Activated naive CD4-positive, alpha-beta T cell treated with anti-CD3 and anti-CD28 coated beads for 36 hours (primary cell): Measurements from ENCODE around the gene NHS. TPM values are rescaled to one million over a fixed set of nuclear protein-coding genes. Genes with fewer than 3 reads are reported as not detected.

Experiments
- CTCF ChIA-PET: fragments of 350-600 bp; sonication (Branson Sonifier 250); formaldehyde crosslinking; loops from one replicate; lab custom pipeline; 2021; ENCODE audit warnings: antibody characterized with exemption; lab: Charles Lee
- DNase-seq: peaks from one replicate; pipeline ENCODE4 v3.0.0-alpha.2; 2020
- H3K27ac Mint-ChIP-seq: one replicate; pipeline ENCODE4 v1.8.0; 2021; ENCODE audit warnings: mild to moderate bottlenecking, mixed read lengths
- H3K27me3 Mint-ChIP-seq: one replicate; pipeline ENCODE4 v1.8.0; 2021; ENCODE audit warnings: low read depth, mixed read lengths
- H3K36me3 Mint-ChIP-seq: one replicate; pipeline ENCODE4 v1.8.0; 2021; ENCODE audit warnings: low read depth, mixed read lengths
- H3K4me1 Mint-ChIP-seq: one replicate; pipeline ENCODE4 v1.8.0; 2021; ENCODE audit warnings: low read depth, mixed read lengths
- H3K4me3 Mint-ChIP-seq: one replicate; pipeline ENCODE4 v1.8.0; 2021; ENCODE audit warnings: mild to moderate bottlenecking, moderate library complexity, mixed read lengths
- H3K9me3 Mint-ChIP-seq: one replicate; pipeline ENCODE4 v1.8.0; 2021; ENCODE audit warnings: mixed read lengths
- intact Hi-C: fragments of 100-400 bp; cut with micrococcal nuclease; formaldehyde crosslinking; loops from one replicate; pipeline ENCODE4 v1.15.1; 2023
- total RNA-seq, 2 experiments: library from RNA; stranded (reverse); gene quantifications; one replicate each; pipeline ENCODE4 v1.2.3, GENCODE V29; 2021

NHS gene
- total RNA-seq, 2 experiments from 2014 or later: 7.8 to 8.9 TPM

- DNase-seq: peak; percentile 26
- Mint-ChIP-seq H3K4me3 (peak overlapping the region; percentile 88), H3K27ac (peak overlapping the region; percentile 91), H3K9me3 (no peaks in the 10 kb centered on the region), H3K4me1 (peaks cover 21% of the 10 kb centered on the region), H3K36me3 (no peaks in the 10 kb centered on the region), H3K27me3 (no peaks in the 10 kb centered on the region)
- CTCF ChIA-PET: interaction anchor here (0.8 kb wide), 1 partner anchor 120 kb away, joined by 3 read pairs; no protein-coding TSS in a partner anchor
- intact Hi-C loops: loop anchor here (2.0 to 10.0 kb wide), 4 partner anchors 65 to 1131 kb away; partner anchors contain the start of gene NHS
These were observed 280.4 kb downstream of the NHS start for GRCh38 chrX:17655211-17656034.

- Mint-ChIP-seq H3K27ac (peak overlapping the region; percentile 87), H3K4me1 (peaks cover 21% of the 10 kb centered on the region), H3K4me3 (peak overlapping the region; percentile 88), H3K36me3 (no peaks in the 10 kb centered on the region), H3K9me3 (no peaks in the 10 kb centered on the region), H3K27me3 (no peaks in the 10 kb centered on the region)
- CTCF ChIA-PET: interaction anchor here (0.8 kb wide), 1 partner anchor 120 kb away, joined by 3 read pairs; no protein-coding TSS in a partner anchor
- intact Hi-C loops: loop anchor here (5.0 to 10.0 kb wide), 2 partner anchors 279 to 1131 kb away; partner anchors contain the start of gene NHS
- DNase-seq: peak; percentile 21
These were observed 281.0 kb downstream of the NHS start for GRCh38 chrX:17656035-17656418.

- peaks cover 21% of the 10 kb centered on the region for H3K4me1 Mint-ChIP-seq
- H3K27ac Mint-ChIP-seq: peak overlapping the region; percentile 82
- H3K36me3 Mint-ChIP-seq: no peaks in the 10 kb centered on the region
- intact Hi-C loops: loop anchor here (5.0 to 10.0 kb wide), 2 partner anchors 279 to 1132 kb away; partner anchors contain the start of gene NHS
- H3K9me3 Mint-ChIP-seq: no peaks in the 10 kb centered on the region
- CTCF ChIA-PET: no interaction called here
- H3K4me3 Mint-ChIP-seq: peak overlapping the region; percentile 71
- DNase-seq: no peak
- H3K27me3 Mint-ChIP-seq: no peaks in the 10 kb centered on the region
These were observed 281.6 kb downstream of the NHS start for GRCh38 chrX:17656556-17656955.

GRCh38 chrX:17662391-17662790 is 287.4 kb downstream of the NHS start:
- no peak for DNase-seq

GRCh38 chrX:17668929-17669328 is 293.9 kb downstream of the NHS start:
- Mint-ChIP-seq H3K27me3 (no peaks in the 10 kb centered on the region), H3K36me3 (peaks cover 6% of the 10 kb centered on the region), H3K9me3 (no peaks in the 10 kb centered on the region), H3K4me1 (peaks cover 24% of the 10 kb centered on the region), H3K27ac (peak overlapping the region; percentile 87), H3K4me3 (no peak overlapping the region)
- peak; percentile 10 for DNase-seq
- CTCF ChIA-PET: no interaction called here
- intact Hi-C loops: loop anchor here (1.0 to 5.0 kb wide), 2 partner anchors 15 to 132 kb away; no protein-coding TSS in a partner anchor

More at GRCh38 chrX:17662391-17662790, 287.4 kb downstream of the NHS start:
- Mint-ChIP-seq H3K4me1 (peaks cover 4% of the 10 kb centered on the region), H3K36me3 (no peaks in the 10 kb centered on the region), H3K27ac (no peak overlapping the region), H3K9me3 (no peaks in the 10 kb centered on the region), H3K27me3 (no peaks in the 10 kb centered on the region), H3K4me3 (no peak overlapping the region)
- CTCF ChIA-PET: no interaction called here
- intact Hi-C loops: no loop called here

- Mint-ChIP-seq H3K27ac (peak overlapping the region; percentile 87), H3K36me3 (peaks cover 6% of the 10 kb centered on the region), H3K9me3 (no peaks in the 10 kb centered on the region), H3K4me3 (no peak overlapping the region), H3K4me1 (peaks cover 24% of the 10 kb centered on the region), H3K27me3 (no peaks in the 10 kb centered on the region)
- no peak for DNase-seq
- intact Hi-C loops: loop anchor here (1.0 to 5.0 kb wide), 2 partner anchors 15 to 132 kb away; no protein-coding TSS in a partner anchor
- CTCF ChIA-PET: interaction anchor here (0.8 kb wide), 1 partner anchor 13 kb away, joined by 3 read pairs; no protein-coding TSS in a partner anchor
These were observed 294.5 kb downstream of the NHS start for GRCh38 chrX:17669458-17669857.

GRCh38 chrX:17669891-17670290 is 294.9 kb downstream of the NHS start:
- Mint-ChIP-seq H3K27ac (no peak overlapping the region), H3K4me1 (peaks cover 27% of the 10 kb centered on the region), H3K36me3 (peaks cover 7% of the 10 kb centered on the region), H3K4me3 (no peak overlapping the region), H3K27me3 (no peaks in the 10 kb centered on the region), H3K9me3 (no peaks in the 10 kb centered on the region)
- no peak for DNase-seq
- CTCF ChIA-PET: interaction anchor here (0.8 kb wide), 1 partner anchor 13 kb away, joined by 3 read pairs; no protein-coding TSS in a partner anchor
- intact Hi-C loops: loop anchor here (1.0 to 5.0 kb wide), 2 partner anchors 16 to 133 kb away; no protein-coding TSS in a partner anchor

GRCh38 chrX:17670874-17671273 is 295.9 kb downstream of the NHS start:
- CTCF ChIA-PET: no interaction called here
- H3K36me3 Mint-ChIP-seq: peaks cover 7% of the 10 kb centered on the region
- no peaks in the 10 kb centered on the region for H3K9me3 Mint-ChIP-seq
- H3K4me3 Mint-ChIP-seq: no peak overlapping the region
- intact Hi-C loops: no loop called here
- no peaks in the 10 kb centered on the region for H3K27me3 Mint-ChIP-seq
- peaks cover 27% of the 10 kb centered on the region for H3K4me1 Mint-ChIP-seq
- H3K27ac Mint-ChIP-seq: no peak overlapping the region
- no peak for DNase-seq

- Mint-ChIP-seq H3K27me3 (no peaks in the 10 kb centered on the region), H3K27ac (no peak overlapping the region), H3K4me1 (peaks cover 15% of the 10 kb centered on the region), H3K4me3 (no peak overlapping the region), H3K9me3 (no peaks in the 10 kb centered on the region), H3K36me3 (peaks cover 6% of the 10 kb centered on the region)
- intact Hi-C loops: no loop called here
- CTCF ChIA-PET: no interaction called here
- DNase-seq: no peak
These were observed 299.6 kb downstream of the NHS start for GRCh38 chrX:17674601-17675000.

GRCh38 chrX:17679261-17679660 is 304.3 kb downstream of the NHS start:
- H3K4me3 Mint-ChIP-seq: no peak overlapping the region
- peaks cover 34% of the 10 kb centered on the region for H3K4me1 Mint-ChIP-seq
- H3K27ac Mint-ChIP-seq: no peak overlapping the region
- no peak for DNase-seq
- H3K36me3 Mint-ChIP-seq: peaks cover 2% of the 10 kb centered on the region
- intact Hi-C loops: no loop called here
- CTCF ChIA-PET: no interaction called here
- H3K27me3 Mint-ChIP-seq: no peaks in the 10 kb centered on the region
- H3K9me3 Mint-ChIP-seq: no peaks in the 10 kb centered on the region

GRCh38 chrX:17679820-17680219 is 304.8 kb downstream of the NHS start:
- intact Hi-C loops: no loop called here
- H3K27ac Mint-ChIP-seq: no peak overlapping the region
- no peak overlapping the region for H3K4me3 Mint-ChIP-seq
- CTCF ChIA-PET: interaction anchor here (0.6 kb wide), 1 partner anchor 151 kb away, joined by 3 read pairs; no protein-coding TSS in a partner anchor
- DNase-seq: no peak
- H3K4me1 Mint-ChIP-seq: peaks cover 31% of the 10 kb centered on the region
- no peaks in the 10 kb centered on the region for H3K27me3 Mint-ChIP-seq
- no peaks in the 10 kb centered on the region for H3K36me3 Mint-ChIP-seq
- H3K9me3 Mint-ChIP-seq: no peaks in the 10 kb centered on the region

GRCh38 chrX:17680732-17681413 is 305.9 kb downstream of the NHS start:
- H3K4me3 Mint-ChIP-seq: no peak overlapping the region
- CTCF ChIA-PET: no interaction called here
- intact Hi-C loops: no loop called here

More at GRCh38 chrX:17680732-17681413, 305.9 kb downstream of the NHS start:
- Mint-ChIP-seq H3K27me3 (no peaks in the 10 kb centered on the region), H3K9me3 (no peaks in the 10 kb centered on the region), H3K4me1 (peaks cover 31% of the 10 kb centered on the region), H3K36me3 (no peaks in the 10 kb centered on the region), H3K27ac (no peak overlapping the region)
- DNase-seq: no peak
